Peyer's patch (tissue), 4 donors: Measurements from ENCODE around the gene MUC5B. TPM values are rescaled to one million over a fixed set of nuclear protein-coding genes. Genes with fewer than 3 reads are reported as not detected.
"Not testable (repeated sequence)": the region's sequence is repeated elsewhere in the genome, so short reads cannot be mapped to it uniquely, and the experiment has no call there.

Experiments used
- DNase-seq, 3 donors: peaks; one replicate each; pipeline ENCODE4 v3.0.0-alpha.2; 2017 to 2019
- H3K27ac ChIP-seq, 4 donors: fragments of 200-600 bp; sonication (generic); one replicate each; pipeline ENCODE4 v1.5.1; 2016 to 2019
- H3K27me3 ChIP-seq, 2 donors: fragments of 200-600 bp; sonication (generic); one replicate each; pipeline ENCODE4 v1.5.1; 2019
- H3K36me3 ChIP-seq, 3 donors: fragments of 200-600 bp; sonication (generic); one replicate each; pipeline ENCODE4 v1.5.1; 2016 to 2019
- H3K4me1 ChIP-seq, 4 donors: fragments of 200-600 bp; sonication (generic); one replicate each; pipeline ENCODE4 v1.5.1; 2016 to 2019
- H3K4me3 ChIP-seq, 4 donors: fragments of 200-600 bp; sonication (generic); 1 replicate in 3 of 4; 2 replicates in 1 of 4; pipeline ENCODE4 v1.5.1; 2016 to 2019; ENCODE audit warnings: mild to moderate bottlenecking in 1 of 4
- H3K9me3 ChIP-seq, 4 donors: fragments of 200-600 bp; sonication (generic); one replicate each; pipeline ENCODE4 v1.5.1; 2016 to 2019; ENCODE audit warnings: mild to moderate bottlenecking in 1 of 4
- CTCF ChIP-seq, 6 experiments: fragments of 450-650 bp in 4 of 6; fragments of 200-600 bp in 2 of 6; sonication (generic) in 1 of 6; IDR thresholded peaks; one replicate each; pipeline ENCODE4 v1.5.1; 2017 to 2019; ENCODE audit warnings: antibody characterized with exemption in 6 of 6, mild to moderate bottlenecking in 3 of 6, moderate library complexity in 1 of 6
- POLR2A ChIP-seq, 2 donors: fragments of 450-650 bp; IDR thresholded peaks; one replicate each; pipeline ENCODE4 v1.5.1; 2017; ENCODE audit warnings: antibody characterized with exemption in 2 of 2, mild to moderate bottlenecking in 2 of 2, moderate library complexity in 2 of 2
- total RNA-seq, 4 donors: library from RNA; depleted of rRNA; stranded (reverse); fragments of >200 nt; gene quantifications; one replicate each; pipeline ENCODE4 v1.1.0, GENCODE V29; 2016

Gene MUC5B
- total RNA-seq, 4 donors from 2014 or later = 0.18 to 25.6 (median 10.5) TPM

DNA sequence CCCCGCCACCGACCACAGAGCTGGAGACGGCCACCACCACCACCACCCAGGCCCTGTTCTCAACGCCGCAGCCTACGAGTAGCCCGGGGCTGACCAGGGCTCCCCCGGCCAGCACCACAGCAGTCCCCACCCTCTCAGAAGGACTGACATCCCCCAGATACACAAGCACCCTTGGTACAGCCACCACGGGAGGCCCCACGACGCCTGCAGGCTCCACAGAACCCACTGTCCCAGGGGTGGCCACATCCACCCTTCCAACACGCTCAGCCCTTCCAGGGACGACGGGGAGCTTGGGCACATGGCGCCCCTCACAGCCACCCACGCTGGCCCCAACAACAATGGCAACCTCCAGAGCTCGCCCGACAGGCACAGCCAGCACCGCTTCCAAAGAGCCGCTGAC, 18.8 kb downstream of the MUC5B start:
- DNase-seq = no peak
- no peaks in the 10 kb centered on the region for H3K9me3 ChIP-seq
- no peak overlapping the region for H3K27ac ChIP-seq

GRCh38 chr11:1242289-1242688, 19.4 kb downstream of the MUC5B start:
- no peaks in the 10 kb centered on the region for H3K27me3 ChIP-seq
- no peak overlapping the region for H3K27ac ChIP-seq
- H3K4me3 ChIP-seq = no peak overlapping the region
- no peaks in the 10 kb centered on the region for H3K4me1 ChIP-seq
- H3K9me3 ChIP-seq = no peaks in the 10 kb centered on the region
- no peak for TF ChIP-seq CTCF (IDR thresholded peaks at IDR 0.05)
- no peak for TF ChIP-seq POLR2A (IDR thresholded peaks at IDR 0.05)
- DNase-seq = no peak
- H3K36me3 ChIP-seq = no peaks in the 10 kb centered on the region

More for the DNA sequence above, 18.8 kb downstream of the MUC5B start:
- Histone ChIP-seq H3K27me3 (no peaks in the 10 kb centered on the region), H3K36me3 (no peaks in the 10 kb centered on the region), H3K4me3 (no peak overlapping the region), H3K4me1 (no peaks in the 10 kb centered on the region)
- no peak for TF ChIP-seq POLR2A (IDR thresholded peaks at IDR 0.05)
- TF ChIP-seq CTCF (IDR thresholded peaks at IDR 0.05) = no peak

DNA sequence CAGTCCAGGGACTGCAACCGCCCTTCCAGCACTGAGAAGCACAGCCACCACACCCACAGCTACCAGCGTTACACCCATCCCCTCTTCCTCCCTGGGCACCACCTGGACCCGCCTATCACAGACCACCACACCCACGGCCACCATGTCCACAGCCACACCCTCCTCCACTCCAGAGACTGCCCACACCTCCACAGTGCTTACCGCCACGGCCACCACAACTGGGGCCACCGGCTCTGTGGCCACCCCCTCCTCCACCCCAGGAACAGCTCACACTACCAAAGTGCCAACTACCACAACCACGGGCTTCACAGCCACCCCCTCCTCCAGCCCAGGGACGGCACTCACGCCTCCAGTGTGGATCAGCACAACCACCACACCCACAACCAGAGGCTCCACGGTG, 19.9 kb downstream of the MUC5B start:
- H3K9me3 ChIP-seq, H3K27ac ChIP-seq, H3K4me1 ChIP-seq, DNase-seq, H3K4me3 ChIP-seq, H3K36me3 ChIP-seq, H3K27me3 ChIP-seq: not testable (repeated sequence)

DNA sequence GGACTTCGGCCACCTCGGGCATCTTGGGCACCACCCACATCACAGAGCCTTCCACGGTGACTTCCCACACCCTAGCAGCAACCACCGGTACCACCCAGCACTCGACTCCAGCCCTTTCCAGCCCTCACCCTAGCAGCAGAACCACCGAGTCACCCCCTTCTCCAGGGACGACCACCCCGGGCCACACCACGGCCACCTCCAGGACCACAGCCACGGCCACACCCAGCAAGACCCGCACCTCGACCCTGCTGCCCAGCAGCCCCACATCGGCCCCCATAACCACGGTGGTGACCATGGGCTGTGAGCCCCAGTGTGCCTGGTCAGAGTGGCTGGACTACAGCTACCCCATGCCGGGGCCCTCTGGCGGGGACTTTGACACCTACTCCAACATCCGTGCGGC, 20.7 kb downstream of the MUC5B start:
- H3K27ac ChIP-seq, H3K9me3 ChIP-seq, H3K36me3 ChIP-seq, H3K27me3 ChIP-seq, H3K4me1 ChIP-seq, DNase-seq, H3K4me3 ChIP-seq: not testable (repeated sequence)

DNA sequence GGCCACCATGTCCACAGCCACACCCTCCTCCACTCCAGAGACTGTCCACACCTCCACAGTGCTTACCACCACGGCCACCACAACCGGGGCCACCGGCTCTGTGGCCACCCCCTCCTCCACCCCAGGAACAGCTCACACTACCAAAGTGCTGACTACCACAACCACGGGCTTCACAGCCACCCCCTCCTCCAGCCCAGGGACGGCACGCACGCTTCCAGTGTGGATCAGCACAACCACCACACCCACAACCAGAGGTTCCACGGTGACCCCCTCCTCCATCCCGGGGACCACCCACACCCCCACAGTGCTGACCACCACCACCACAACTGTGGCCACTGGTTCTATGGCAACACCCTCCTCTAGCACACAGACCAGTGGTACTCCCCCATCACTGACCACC, 21.7 kb downstream of the MUC5B start:
- not testable (repeated sequence) for H3K27me3 ChIP-seq, H3K4me1 ChIP-seq, DNase-seq, H3K27ac ChIP-seq, H3K36me3 ChIP-seq, H3K4me3 ChIP-seq, H3K9me3 ChIP-seq

DNA sequence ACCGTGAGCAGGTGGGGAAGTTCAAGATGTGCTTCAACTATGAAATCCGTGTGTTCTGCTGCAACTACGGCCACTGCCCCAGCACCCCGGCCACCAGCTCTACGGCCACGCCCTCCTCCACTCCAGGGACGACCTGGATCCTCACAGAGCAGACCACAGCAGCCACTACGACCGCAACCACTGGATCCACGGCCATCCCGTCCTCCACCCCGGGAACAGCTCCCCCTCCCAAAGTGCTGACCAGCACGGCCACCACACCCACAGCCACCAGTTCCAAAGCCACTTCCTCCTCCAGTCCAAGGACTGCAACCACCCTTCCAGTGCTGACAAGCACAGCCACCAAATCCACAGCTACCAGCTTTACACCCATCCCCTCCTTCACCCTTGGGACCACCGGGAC, 22.9 kb downstream of the MUC5B start:
- H3K4me1 ChIP-seq, H3K27ac ChIP-seq, H3K27me3 ChIP-seq, H3K4me3 ChIP-seq, H3K36me3 ChIP-seq, DNase-seq, H3K9me3 ChIP-seq: not testable (repeated sequence)

DNA sequence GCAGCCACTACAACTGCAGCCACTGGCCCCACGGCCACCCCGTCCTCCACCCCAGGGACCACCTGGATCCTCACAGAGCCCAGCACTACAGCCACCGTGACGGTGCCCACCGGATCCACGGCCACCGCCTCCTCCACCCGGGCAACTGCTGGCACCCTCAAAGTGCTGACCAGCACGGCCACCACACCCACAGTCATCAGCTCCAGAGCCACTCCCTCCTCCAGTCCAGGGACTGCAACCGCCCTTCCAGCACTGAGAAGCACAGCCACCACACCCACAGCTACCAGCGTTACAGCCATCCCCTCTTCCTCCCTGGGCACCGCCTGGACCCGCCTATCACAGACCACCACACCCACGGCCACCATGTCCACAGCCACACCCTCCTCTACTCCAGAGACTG, 23.4 kb downstream of the MUC5B start:
- not testable (repeated sequence) for H3K27ac ChIP-seq, H3K4me3 ChIP-seq, H3K36me3 ChIP-seq, DNase-seq, H3K4me1 ChIP-seq, H3K9me3 ChIP-seq, H3K27me3 ChIP-seq

DNA sequence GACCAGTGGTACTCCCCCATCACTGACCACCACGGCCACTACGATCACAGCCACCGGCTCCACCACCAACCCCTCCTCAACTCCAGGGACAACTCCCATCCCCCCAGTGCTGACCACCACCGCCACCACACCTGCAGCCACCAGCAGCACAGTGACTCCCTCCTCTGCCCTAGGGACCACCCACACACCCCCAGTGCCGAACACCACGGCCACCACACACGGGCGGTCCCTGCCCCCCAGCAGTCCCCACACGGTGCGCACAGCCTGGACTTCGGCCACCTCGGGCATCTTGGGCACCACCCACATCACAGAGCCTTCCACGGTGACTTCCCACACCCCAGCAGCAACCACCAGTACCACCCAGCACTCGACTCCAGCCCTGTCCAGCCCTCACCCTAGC, 24.2 kb downstream of the MUC5B start:
- H3K9me3 ChIP-seq, H3K4me1 ChIP-seq, H3K27me3 ChIP-seq, H3K27ac ChIP-seq, DNase-seq, H3K4me3 ChIP-seq, H3K36me3 ChIP-seq: not testable (repeated sequence)

DNA sequence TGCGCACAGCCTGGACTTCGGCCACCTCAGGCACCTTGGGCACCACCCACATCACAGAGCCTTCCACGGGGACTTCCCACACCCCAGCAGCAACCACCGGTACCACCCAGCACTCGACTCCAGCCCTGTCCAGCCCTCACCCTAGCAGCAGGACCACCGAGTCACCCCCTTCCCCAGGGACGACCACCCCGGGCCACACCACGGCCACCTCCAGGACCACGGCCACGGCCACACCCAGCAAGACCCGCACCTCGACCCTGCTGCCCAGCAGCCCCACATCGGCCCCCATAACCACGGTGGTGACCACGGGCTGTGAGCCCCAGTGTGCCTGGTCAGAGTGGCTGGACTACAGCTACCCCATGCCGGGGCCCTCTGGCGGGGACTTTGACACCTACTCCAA, 26.1 kb downstream of the MUC5B start:
- H3K27ac ChIP-seq, DNase-seq, H3K36me3 ChIP-seq, H3K27me3 ChIP-seq, H3K9me3 ChIP-seq, H3K4me3 ChIP-seq, H3K4me1 ChIP-seq: not testable (repeated sequence)

DNA sequence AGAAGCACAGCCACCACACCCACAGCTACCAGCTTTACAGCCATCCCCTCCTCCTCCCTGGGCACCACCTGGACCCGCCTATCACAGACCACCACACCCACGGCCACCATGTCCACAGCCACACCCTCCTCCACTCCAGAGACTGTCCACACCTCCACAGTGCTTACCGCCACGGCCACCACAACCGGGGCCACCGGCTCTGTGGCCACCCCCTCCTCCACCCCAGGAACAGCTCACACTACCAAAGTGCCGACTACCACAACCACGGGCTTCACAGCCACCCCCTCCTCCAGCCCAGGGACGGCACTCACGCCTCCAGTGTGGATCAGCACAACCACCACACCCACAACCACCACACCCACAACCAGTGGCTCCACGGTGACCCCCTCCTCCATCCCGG, 27.5 kb downstream of the MUC5B start:
- H3K4me3 ChIP-seq, H3K27ac ChIP-seq, H3K4me1 ChIP-seq, H3K36me3 ChIP-seq, H3K9me3 ChIP-seq, H3K27me3 ChIP-seq, DNase-seq: not testable (repeated sequence)
